Subcutaneous adipose tissue (tissue), 4 donors: ENCODE data around the gene NMD3. TPM values are rescaled to one million over a fixed set of nuclear protein-coding genes. Genes with fewer than 3 reads are reported as not detected.

Experiments used
- total RNA-seq, 4 donors: library from RNA; depleted of rRNA; stranded (reverse); fragments of >200 nt; gene quantifications; one replicate each; pipeline ENCODE4 v1.1.0, GENCODE V29; 2016
- TF ChIP-seq, protein P1 (sequence below): fragments of 450-650 bp; IDR thresholded peaks from one replicate; pipeline ENCODE4 v1.5.1; 2016; ENCODE audit warnings: low read depth, mild to moderate bottlenecking, control low read depth, antibody characterized with exemption, moderate library complexity

The NMD3 gene
- 10 to 100 TPM; 47.3 to 68.2 (median 62.6) TPM for total RNA-seq

GRCh38 chr3:161220850-161221753 is at the start of gene NMD3:
NMD3 (plus strand) TSS chr3:161221311; CDS start chr3:161222014, 703 bp downstream.
- TF ChIP-seq, protein P1, sequence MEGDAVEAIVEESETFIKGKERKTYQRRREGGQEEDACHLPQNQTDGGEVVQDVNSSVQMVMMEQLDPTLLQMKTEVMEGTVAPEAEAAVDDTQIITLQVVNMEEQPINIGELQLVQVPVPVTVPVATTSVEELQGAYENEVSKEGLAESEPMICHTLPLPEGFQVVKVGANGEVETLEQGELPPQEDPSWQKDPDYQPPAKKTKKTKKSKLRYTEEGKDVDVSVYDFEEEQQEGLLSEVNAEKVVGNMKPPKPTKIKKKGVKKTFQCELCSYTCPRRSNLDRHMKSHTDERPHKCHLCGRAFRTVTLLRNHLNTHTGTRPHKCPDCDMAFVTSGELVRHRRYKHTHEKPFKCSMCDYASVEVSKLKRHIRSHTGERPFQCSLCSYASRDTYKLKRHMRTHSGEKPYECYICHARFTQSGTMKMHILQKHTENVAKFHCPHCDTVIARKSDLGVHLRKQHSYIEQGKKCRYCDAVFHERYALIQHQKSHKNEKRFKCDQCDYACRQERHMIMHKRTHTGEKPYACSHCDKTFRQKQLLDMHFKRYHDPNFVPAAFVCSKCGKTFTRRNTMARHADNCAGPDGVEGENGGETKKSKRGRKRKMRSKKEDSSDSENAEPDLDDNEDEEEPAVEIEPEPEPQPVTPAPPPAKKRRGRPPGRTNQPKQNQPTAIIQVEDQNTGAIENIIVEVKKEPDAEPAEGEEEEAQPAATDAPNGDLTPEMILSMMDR: no peak

DNA sequence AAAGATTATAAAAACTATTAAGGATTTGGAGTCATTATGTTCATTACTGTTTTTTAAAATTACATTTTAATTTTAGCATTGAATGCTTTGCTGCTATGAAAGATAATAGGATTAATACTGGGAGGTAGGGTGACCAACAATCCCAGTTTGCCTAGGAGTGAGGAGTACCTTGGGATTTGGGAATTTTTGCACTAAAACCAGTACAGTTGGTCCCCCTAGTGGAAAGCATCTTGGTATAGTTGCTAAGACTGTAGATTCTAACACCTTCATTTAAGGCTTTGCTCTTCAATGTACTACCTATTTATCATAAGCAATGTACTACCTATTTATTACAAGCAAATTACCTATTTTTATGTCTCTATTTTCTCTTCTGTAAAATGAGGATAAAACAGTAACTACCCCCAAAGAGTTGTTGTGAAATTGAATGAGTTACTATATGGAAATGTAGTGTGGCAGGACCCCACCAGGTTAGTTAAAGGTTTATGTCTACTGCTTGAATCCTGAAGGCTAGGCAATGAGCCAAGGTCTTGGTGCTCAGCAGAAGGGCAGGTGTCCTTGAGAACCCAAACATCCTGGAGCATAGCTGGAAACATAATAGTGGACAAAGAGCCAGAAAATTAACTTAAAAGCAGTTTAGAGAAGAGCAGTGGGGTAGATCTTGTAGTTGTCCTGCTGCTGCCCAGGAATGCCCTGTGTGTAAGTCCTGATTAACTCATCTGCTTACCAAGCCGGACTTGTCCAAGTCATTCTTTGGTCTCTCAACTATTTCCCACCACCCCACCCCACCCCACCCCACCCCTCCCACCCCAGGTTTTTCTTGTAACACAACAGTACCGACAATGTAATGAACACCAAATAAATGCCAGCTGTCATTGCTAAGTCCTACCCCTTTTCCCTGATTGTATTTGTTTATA is 49.2 kb upstream of the NMD3 start:
- TF ChIP-seq, protein P1: no peak

- TF ChIP-seq, protein P1: no peak
These were observed 45.6 kb upstream of the NMD3 start for GRCh38 chr3:161175506-161175905.

DNA sequence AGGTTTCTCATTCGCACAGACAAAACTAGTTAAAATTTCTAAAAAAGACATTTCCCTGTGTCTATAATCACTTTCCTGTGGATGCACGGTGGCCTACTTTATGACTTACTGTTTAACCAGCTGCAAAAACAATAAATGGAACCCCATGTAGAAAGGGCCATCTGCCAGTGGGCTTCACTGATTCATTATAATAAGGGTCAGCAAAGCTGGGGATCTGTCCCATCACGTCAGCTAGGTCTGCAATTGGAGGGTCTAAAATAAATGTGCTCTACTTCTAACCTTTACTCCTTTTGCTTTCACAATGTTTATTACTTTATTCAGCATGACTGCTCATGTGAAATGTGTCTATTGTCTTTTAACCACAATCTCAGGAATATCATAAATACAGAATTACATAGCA is 43.1 kb upstream of the NMD3 start:
- TF ChIP-seq, protein P1: no peak

DNA sequence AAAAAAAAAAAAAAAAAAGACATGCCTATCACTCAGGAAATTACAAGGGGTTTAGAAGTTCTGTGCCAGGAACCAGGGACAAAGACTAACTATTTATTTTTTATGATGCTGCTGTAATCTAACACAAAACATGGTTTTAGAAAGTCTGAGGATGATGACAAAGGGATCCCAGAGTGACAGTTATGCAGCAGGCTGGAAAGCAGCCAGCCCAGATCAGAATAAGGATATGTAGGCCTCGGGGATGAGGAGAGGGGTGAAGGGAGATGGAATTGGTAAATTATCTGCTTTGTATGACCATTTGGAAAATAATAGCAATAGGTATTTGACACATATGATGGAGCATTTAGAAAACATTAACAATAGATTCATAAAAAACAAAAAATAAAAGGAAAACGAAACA is 34.1 kb upstream of the NMD3 start:
- TF ChIP-seq, protein P1: no peak

DNA sequence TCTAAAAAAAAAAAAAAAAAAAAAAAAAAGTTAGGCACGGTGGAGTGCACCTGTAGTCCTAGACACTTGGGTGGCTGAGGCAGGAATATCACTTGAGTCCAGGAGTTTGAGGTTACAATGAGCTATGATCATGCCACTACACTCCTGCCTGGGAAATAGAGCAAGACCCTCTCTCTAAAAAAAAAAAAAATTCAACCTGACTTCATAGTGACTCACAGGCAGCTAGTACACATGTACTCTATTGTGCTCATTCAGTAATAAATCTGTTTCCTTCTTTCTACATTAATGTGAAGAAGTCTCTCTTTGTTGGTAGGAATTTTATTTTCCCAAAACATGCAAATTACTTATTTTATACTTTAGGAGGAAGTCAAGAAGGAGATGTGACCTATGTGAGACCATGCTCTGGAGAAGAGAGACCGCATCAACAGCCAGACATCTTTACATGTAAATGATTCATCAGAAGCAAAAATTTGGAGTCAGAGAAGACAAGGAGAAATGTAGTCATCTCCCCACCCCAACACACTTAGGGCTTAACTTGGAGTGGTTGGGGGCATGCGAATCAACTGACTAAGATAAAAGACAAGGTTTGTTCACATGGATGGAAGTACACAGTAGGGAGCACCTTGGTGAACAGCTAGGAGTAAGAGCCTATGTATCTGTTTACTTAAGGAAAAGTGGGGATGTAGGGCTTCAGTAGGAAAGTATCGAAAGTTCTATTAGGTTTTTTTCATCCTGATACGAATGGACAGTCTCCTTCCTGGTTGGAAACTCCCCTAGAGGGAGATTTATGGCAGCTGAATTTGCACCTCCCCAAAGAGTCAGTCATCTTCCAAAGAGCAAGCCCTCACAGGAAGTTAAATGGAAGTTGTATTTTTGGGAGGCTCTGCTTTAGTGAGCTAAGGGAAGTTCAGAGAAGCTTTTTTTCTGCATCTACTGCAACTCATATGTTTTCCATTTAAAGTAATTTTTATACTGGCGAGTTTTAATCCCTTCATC is 23.0 kb upstream of the NMD3 start:
- TF ChIP-seq, protein P1: no peak
